ENCODE data around the gene GRM4. TPM values are rescaled to one million over a fixed set of nuclear protein-coding genes. Genes with fewer than 3 reads are reported as not detected.
A peak's percentile ranks its signal among the peaks of the same experiment; 100 is the strongest.
"Not testable (repeated sequence)": the region's sequence is repeated elsewhere in the genome, so short reads cannot be mapped to it uniquely, and the experiment has no call there.

Gene GRM4
- 0.02 and 0.06 TPM in 2 replicates for polyA plus RNA-seq (2011; rRNA removed)
- polyA minus RNA-seq (2011; rRNA and poly(A)+ RNA removed) = 0.36 and 0.43 TPM in 2 replicates

DNA sequence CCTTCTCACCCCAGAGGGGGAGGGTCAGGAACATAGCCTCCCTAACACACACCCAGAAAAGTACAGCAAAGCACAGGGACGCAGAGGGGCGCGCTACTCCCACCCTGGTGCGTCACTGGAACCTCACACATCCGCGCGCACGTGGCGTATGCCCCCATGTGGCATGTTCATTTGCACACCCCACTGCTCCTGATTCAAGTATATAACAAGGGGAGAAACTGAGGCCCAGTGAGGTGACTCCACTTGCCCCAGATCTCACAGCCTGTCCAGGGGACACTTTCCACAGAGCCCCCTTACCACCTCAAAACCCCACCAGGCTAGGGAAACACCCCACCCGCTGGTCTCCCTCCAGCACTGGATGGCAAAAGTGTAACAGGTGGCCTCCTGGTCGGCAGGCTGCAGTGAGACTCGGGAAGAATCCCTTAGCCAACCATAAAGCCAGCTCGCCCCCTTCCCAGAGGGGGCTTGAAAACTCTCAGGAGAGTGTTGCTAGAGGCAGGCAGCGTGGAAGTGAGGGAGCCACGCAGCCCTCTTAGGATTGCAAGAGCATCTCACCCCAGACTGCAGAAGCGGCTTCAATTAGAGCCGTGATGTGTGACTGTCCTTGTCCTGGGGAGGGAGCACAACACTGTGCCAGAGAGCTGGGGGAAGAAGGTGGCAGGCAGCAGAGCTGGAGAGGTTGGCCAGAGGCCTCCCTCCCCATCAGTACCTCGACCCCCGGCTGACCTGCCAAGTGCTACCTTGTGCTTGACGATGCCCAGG is at the start of gene GRM4:
GRM4 (minus strand) TSS at position 67 of the 762 bp plus-strand sequence. CDS start 12,591 bp downstream, outside the sequence.
- peaks cover 54% of the 10 kb centered on the region for H3K27me3 ChIP-seq (ENCODE audit: control insufficient read depth, insufficient read depth, low read length)
- ChIA-PET CTCF (interaction anchor here (0.9 to 2.5 kb wide), 6 partner anchors 8 to 389 kb away, joined by 3 to 12 read pairs (median 4); no protein-coding TSS in a partner anchor), POLR2A (no interaction called here)
- no peaks in the 10 kb centered on the region for H3K36me3 ChIP-seq (ENCODE audit: control insufficient read depth, insufficient read depth, low read length)
- peak within 1 kb of the TSS; percentile 39 for H3K4me3 ChIP-seq (ENCODE audit: low read depth, low read length)
- 0 out of 2 replicates have a peak, but pooled peaks have one; percentile 6 for TF ChIP-seq CTCF (IDR thresholded peaks at IDR 0.05; ENCODE audit: insufficient read depth, low read depth, low read length)
- DNase-seq (ENCODE audit: low read depth) = no peak

- TF ChIP-seq CTCF (IDR thresholded peaks at IDR 0.05; ENCODE audit: insufficient read depth, low read depth, low read length) = no peak
- no peaks in the 10 kb centered on the region for H3K36me3 ChIP-seq (ENCODE audit: control insufficient read depth, insufficient read depth, low read length)
- no peak overlapping the region for H3K4me3 ChIP-seq (ENCODE audit: low read depth, low read length)
- no peaks in the 10 kb centered on the region for H3K27me3 ChIP-seq (ENCODE audit: control insufficient read depth, insufficient read depth, low read length)
- no peak for DNase-seq (ENCODE audit: low read depth)
- ChIA-PET POLR2A (no interaction called here), CTCF (interaction anchor here (1.5 to 3.3 kb wide), 3 partner anchors 31 to 262 kb away, joined by 4 to 36 read pairs (median 7); no protein-coding TSS in a partner anchor)
These were observed 48.9 kb upstream of the GRM4 start for GRCh38 chr6:34194772-34195171.

DNA sequence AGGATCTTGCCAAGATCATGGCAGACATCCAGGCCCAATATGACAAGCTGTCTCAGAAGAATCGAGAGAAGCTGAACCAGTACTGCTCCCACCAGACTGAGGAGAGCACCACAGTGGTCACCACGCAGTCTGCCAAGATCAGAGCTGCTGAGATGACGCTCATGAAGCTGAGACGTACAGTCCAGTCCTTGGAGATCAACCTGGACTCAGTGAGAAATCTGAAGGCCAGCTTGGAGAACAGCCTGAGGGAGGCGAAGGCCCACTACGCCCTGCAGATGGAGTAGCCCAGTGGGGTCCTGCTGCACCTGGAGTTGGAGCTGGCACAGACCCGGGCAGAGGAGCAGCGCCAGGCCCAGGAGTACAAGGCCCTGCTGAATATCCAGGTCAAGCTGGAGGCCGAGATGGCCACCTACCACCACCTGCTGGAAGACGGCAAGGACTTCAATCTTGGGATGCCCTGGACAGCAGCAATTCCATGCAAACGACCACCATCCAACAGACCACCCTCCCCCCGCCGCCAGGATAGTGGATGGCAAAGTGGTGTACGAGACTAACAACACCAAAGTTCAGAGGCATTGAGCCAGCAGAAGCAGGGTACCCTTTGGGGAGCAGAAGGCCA is 44.7 kb upstream of the GRM4 start:
- Histone ChIP-seq H3K36me3 (ENCODE audit: control insufficient read depth, insufficient read depth, low read length) (no peaks in the 10 kb centered on the region), H3K27me3 (ENCODE audit: control insufficient read depth, insufficient read depth, low read length) (no peaks in the 10 kb centered on the region), H3K4me3 (ENCODE audit: low read depth, low read length) (no peak overlapping the region)
- no peak for TF ChIP-seq CTCF (IDR thresholded peaks at IDR 0.05; ENCODE audit: insufficient read depth, low read depth, low read length)
- CTCF ChIA-PET = interaction anchor here (0.5 to 1.9 kb wide), 5 partner anchors 19 to 1052 kb away, joined by 3 to 7 read pairs (median 3); no protein-coding TSS in a partner anchor
- no peak for DNase-seq (ENCODE audit: low read depth)
- POLR2A ChIA-PET = no interaction called here

DNA sequence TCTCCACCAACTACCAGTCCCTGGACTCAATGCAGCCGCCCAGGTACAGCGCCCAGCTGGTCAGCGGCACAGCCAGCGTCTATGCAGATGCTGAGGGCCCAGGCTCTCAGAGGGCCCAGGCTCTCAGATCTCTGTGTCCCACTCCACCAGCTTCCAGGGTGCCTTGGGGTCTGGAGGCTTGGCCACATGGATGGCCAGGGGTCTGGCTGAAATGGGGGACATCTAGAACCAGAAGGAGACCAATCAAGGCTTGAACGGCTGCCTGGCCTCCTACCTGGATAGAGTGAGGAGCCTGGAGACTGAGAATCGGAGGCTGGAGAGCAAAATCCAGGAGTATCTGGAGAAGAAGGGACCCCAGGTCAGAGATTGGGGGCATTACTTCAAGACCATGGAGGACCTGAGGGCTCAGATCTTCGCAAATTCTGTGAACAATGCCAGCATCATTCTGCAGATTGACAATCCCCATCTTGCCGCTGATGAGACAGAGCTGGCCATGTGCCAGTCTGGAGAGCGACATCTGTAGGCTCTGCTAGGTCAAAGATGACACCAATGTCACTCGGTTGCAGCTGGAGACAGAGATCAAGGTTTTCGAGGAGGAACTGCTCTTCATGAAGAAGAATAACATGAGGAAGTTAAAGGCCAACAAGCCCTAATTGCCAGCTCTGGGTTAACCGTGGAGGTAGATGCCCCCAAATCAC is 44.1 kb upstream of the GRM4 start:
- no peak for TF ChIP-seq CTCF (IDR thresholded peaks at IDR 0.05; ENCODE audit: insufficient read depth, low read depth, low read length)
- no peak for DNase-seq (ENCODE audit: low read depth)
- H3K4me3 ChIP-seq (ENCODE audit: low read depth, low read length) = no peak overlapping the region
- CTCF ChIA-PET = interaction anchor here (0.9 to 1.9 kb wide), 3 partner anchors 19 to 225 kb away, joined by 3 to 7 read pairs (median 4); no protein-coding TSS in a partner anchor
- POLR2A ChIA-PET = no interaction called here
- H3K36me3 ChIP-seq (ENCODE audit: control insufficient read depth, insufficient read depth, low read length) = no peaks in the 10 kb centered on the region
- no peaks in the 10 kb centered on the region; the same call in 1 of the 2 replicates for H3K27me3 ChIP-seq (ENCODE audit: control insufficient read depth, insufficient read depth, low read length)

DNA sequence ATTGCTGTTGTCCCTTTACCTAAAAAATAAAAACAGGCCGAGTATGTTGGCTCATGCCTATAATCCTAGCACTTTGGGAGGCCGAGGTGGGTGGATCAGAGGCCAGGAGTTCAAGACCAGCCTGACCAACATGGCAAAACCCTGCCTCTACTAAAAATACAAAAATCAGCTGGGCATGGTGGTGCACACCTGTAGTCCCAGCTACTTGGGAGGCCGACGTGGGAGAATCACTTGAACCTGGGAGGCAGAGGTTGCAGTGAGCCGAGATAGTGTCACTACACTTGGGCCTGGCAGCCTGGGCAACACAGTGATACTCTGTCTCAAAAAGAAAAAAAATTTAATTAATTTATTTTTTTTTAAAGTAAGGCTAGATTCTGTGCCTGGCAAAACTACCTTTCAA is 38.8 kb upstream of the GRM4 start:
- CTCF ChIA-PET = interaction anchor here (1.5 kb wide), 1 partner anchor 11 kb away, joined by 7 read pairs; no protein-coding TSS in a partner anchor
- H3K4me3 ChIP-seq (ENCODE audit: low read depth, low read length); DNase-seq (ENCODE audit: low read depth); H3K27me3 ChIP-seq (ENCODE audit: control insufficient read depth, insufficient read depth, low read length); H3K36me3 ChIP-seq (ENCODE audit: control insufficient read depth, insufficient read depth, low read length); POLR2A ChIA-PET: not testable (repeated sequence)

Measured in BJ (cell line).